HG03108 (cell line): ENCODE data around the gene PICALM.
"Not testable (repeated sequence)": the region's sequence is repeated elsewhere in the genome, so short reads cannot be mapped to it uniquely, and the experiment has no call there.

ENCODE experiments used
- ATAC-seq: cut with Tn5 transposase; IDR thresholded peaks from one replicate; pipeline ENCODE4 v1.9.1; 2021; ENCODE audit warnings: moderate library complexity; ENCODE audit not compliant: unreplicated experiment

PICALM gene

DNA sequence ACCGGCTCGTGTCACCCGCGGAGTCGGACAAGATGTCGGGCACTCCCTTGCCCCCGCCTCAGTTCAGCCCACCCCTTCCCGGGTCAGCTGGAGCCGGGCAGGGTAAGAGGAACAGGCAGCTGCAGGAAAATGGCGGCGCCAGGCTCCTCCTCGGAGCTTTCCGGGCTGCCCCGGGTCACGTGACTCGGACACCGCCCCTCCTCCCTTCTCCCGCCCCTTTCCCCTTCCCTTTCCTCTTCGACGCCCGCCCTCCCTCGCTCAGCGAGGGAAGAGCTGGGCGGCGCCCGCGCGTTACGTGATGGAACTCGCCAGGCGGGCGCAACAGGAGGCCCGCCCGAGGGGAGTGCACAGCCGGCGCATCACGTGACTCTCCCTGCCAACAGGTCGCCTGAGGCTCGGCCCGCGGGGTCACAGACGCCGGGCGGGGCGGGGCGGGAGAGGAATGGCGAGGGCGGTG is at the start of gene PICALM:
TSS of gene PICALM (minus strand) at position 134 of the 457 bp plus-strand sequence. CDS start 304 bp downstream, outside the sequence.
- peak; percentile 75 for ATAC-seq

DNA sequence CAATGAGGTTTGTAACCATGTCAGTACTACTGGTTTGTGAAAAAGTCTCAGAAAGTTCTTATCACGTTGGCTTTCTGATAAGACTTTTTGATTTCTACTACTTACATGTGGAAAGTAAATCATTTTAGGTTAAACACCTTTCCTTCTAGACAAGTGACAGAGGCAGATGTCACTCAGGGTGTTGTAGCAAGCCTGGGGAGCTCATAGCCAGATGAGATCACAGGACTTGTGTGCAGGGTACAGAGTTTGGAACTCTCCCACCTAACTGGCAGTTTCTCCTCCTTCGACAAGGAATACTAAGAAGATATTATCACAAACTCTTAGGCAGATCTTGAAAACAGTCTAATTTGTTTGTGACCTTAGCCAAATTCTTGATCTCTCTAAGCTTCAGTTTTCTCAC is 49.4 kb upstream of the PICALM start:
- no peak for ATAC-seq

DNA sequence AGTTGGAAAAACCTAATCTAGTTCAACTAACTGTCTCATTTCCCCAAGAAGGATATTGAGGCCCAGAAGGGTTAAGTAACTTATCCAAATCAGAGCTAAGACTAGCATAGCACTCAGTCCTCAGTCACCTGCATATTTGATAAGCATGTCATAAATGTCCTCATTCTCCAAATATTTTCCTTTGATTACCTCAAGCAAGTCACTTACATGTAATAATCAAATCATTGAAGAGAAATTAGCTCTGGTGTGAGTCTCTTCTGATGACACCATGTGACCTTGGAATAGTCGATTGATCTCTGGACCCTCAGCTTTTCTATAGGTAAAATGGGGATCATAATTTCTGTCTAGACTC is 48.8 kb upstream of the PICALM start:
- no peak for ATAC-seq

DNA sequence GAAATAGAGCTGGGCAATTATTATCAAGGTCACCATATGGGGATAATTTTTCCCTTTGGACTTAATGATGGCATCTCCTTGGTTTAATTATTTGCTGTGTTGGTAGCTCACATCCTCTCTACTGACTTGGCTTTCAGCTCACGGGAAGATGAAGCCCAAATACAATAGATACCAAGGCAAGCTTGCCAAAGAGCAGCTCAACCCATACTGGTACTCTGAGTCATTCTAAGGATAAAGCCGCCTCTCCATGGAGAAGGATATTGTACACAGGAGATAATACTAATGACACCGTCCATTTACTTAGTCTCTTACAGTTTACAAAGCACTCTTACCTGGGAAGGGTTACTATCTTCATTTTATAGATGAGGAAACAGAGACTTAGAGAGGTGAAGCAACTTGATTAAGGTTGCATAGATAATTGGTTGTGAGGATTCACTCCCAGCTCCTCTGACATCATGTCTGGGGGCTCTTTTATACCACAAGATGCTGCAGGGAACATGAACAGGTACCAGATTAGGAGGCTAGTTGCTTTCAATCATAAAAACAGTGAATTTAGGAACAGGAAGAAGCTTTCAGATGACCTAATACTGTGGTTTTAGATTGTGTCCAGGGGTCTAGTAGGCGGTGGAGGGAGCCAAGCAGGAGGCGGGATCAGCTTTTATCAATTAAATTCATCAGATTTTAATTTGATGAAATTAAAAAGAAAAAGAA is 48.3 kb upstream of the PICALM start:
- no peak for ATAC-seq

- ATAC-seq, result peak; percentile 76
Measured at GRCh38 chr11:86116386-86116726, 47.5 kb upstream of the PICALM start.

DNA sequence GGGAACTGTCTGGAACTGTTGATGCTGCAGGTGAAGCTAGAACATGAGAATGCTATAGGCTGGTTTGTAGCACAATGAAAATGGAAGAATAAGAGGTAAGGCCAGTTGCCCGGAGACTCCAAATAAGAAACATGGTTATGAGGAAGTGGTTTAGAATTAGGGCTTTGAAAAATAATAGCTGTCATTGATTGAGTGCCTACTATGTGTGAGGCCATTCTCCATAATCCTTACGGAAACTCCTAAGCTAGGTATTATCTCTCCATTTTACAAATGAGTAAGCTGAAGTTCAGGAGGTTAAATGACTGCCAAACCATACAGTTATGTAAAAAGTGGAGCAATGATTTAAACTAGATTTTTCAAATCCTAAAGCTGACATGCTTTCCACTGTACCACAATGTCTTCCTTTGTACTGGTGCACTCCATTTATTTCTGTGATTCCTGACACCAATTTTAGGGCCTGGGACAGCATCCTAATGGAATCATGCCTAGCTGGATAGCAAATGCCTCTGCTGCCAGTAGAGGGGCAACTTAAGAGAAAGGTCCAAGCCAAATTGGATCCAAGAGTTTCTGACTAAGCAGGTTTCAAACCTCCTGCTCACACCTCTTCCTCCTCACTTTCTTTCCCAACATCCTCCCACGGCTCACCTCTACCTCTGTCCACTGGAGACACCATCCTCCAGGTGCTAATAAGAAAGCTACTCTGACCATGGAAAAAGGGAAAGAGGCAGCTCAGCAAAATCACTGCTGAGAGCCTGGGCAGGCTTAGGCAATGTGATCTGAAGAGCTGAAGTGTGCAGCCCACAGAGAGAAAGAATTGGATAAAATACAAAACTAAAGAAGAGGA is 46.9 kb upstream of the PICALM start:
- ATAC-seq, result peak; percentile 7

- ATAC-seq, result no peak
Measured at GRCh38 chr11:86108890-86109638, 40.2 kb upstream of the PICALM start.

- ATAC-seq, result no peak
Measured at GRCh38 chr11:86108191-86108590, 39.3 kb upstream of the PICALM start.

DNA sequence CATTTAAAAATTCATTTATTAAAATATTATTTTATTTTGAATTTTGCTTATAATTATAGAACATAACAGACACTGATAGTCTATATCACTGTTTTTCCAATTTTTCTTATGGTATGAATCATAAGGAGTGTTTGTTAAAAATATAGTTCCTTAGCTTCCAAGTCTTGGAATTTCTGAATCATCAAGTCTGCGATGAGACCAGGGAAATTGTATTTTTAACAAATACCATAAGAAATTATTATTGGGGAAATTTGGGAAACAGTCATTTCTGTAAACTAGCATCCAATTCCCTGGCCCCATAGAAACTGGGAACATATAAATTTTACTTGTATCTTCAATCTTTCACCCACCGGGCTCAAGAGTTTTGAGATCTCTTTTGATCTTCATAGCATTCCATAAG is 38.0 kb upstream of the PICALM start:
- no peak for ATAC-seq

DNA sequence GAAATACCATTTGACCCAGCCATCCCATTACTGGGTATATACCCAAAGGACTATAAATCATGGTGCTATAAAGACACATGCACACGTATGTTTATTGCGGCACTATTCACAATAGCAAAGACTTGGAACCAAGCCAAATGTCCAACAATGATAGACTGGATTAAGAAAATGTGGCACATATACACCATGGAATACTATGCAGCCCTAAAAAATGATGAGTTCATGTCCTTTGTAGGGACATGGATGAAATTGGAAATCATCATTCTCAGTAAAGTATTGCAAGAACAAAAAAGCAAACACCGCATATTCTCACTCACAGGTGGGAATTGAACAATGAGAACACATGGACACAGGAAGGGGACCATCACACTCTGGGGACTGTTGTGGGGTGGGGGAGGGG is 37.1 kb upstream of the PICALM start:
- not testable (repeated sequence) for ATAC-seq

GRCh38 chr11:86105601-86106000 is 36.7 kb upstream of the PICALM start:
- not testable (repeated sequence) for ATAC-seq

- no peak for ATAC-seq
Measured at GRCh38 chr11:86103808-86104207, 34.9 kb upstream of the PICALM start.

DNA sequence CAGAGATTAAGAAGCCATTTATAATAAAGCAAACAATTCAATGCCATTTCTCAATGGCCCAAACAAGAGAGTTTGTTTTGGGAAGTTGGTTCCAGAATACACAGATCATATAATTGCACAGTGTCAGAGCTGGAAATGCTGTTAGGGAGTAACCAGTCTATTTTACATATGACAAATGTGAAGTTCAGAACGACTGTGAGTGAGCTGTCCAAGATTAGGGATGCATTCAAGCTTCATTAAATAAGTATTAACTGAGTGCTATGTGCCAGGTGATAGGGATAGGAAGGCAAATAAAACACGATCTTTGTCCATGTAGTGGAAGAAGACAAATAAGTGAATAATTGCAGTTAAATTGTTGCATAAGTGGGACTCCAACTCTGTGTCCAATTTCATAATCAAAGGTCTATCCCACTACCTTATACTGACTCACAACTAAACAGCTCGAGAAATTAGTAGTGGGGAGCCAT is 33.1 kb upstream of the PICALM start:
- no peak for ATAC-seq

GRCh38 chr11:86101493-86101892 is 32.6 kb upstream of the PICALM start:
- ATAC-seq, result no peak

DNA sequence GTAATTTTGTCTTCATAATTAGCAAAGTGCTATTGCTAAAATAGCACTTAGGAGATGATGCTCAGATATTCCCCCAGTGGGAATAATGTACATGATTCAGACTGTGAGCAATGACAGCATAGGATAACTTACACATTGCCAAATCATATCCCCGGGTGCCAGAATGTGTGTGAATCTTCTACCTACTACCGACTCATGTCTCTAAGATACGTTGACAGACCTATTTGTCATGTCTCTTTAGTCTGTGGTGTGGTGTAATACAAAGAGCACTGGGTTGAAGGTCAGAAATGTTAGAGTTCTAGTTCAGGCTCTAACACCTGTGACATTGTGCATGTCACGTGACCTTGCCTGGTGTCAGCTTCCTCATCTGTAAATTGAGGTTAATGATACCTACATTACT is 31.0 kb upstream of the PICALM start:
- no peak for ATAC-seq

DNA sequence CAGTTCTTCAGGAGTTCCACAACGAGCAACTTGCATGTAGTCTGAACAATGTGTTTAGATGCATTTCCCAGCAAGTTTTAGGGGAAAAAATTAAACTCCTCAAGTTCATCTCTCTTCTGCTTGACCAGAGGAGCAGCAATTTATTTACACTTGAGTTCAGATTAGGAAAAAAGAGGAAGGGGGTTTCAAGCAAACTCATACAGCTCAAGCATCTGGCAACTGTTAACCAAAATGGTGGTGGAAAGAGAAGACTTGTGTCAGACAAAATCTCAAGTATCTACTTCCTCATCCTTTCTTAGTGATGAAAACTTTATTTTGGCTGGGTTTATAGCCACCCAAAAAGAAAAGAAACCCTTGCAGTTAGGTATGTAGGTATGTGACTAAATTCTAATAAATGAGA is 29.1 kb upstream of the PICALM start:
- ATAC-seq, result no peak

GRCh38 chr11:86091566-86091965 is 22.7 kb upstream of the PICALM start:
- ATAC-seq, result no peak

- no peak for ATAC-seq
Measured at GRCh38 chr11:86091086-86091485, 22.2 kb upstream of the PICALM start.

GRCh38 chr11:86089659-86090058 is 20.8 kb upstream of the PICALM start:
- ATAC-seq, result no peak

- not testable (repeated sequence) for ATAC-seq
Measured at GRCh38 chr11:86087688-86088087, 18.8 kb upstream of the PICALM start.

DNA sequence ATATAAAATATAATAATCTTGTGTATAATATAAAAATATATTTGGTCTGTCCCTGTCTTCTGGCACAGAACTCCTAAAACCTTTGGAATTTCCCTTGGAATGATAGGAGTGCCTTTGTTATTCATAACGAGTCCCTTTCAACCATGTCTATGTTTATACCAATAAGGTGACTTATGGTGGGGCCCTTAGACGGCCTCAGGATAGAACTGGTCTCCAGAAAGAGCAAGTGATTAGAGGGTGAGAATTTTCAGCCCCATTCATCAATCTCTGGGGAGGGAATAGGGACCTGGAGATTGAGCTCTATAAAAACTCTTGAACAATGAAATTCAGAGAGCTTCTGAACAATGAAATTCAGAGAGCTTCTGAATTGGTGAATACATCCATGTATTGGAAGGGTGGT is 18.4 kb upstream of the PICALM start:
- no peak for ATAC-seq

DNA sequence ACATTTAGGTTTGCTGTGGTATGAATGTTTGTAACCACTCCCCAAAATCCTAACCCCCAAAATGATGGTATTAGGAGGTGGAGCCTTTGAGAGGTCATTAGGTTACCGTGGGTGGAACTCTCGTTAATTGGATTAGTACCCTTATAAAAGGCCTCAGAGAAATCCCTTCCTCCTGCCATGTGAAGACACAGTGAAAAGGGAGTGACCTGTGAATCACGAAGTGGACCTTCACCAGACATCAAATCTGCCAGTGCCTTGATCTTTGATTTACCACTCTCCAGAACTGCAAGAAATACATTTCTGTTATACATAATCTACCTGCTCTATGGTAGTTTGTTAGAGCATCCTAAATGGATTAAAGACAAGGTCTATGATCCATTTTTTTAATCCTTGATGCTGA is 12.6 kb upstream of the PICALM start:
- ATAC-seq, result no peak
